Fibroblast of skin of right quadriceps (primary cell): ENCODE measurements around the gene CCDC183.
"Not testable (repeated sequence)": the region's sequence is repeated elsewhere in the genome, so short reads cannot be mapped to it uniquely, and the experiment has no call there.

ENCODE experiments used
- DNase-seq: peaks from one replicate; pipeline ENCODE4 v3.0.0-alpha.2; 2013

The CCDC183 gene

DNA sequence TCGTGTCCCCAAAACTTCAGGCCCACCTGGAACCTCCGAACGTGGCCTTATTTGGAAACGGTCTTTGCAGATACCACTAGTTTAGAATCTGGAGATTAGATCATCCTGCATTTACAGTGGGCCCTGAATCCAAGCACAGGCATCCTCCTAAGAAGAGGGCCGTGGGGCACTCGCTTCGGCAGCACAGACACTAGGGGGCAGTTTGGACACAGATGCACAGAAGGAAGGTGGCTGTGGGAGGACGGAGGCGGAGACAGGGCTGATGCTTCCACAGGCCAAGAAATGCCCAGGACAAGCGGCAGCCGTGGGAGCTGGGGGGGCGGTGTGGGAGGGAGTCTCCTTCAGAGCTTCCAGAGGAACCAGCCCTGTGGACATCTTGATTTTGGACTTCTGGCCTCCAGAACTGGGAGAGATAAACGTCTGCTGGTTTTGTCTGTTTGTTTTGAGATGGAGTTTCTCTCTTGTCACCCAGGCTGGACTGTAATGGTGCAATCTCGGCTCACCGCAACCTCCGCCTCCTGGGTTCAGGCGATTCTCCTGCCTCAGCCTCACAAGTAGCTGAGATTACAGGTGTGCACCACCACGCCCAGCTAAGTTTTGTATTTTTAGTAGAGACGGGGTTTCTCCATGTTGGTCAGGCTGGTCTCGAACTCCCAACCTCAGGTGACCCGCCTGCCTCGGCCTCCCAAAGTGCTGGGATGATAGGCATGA lies 35.1 kb upstream of the CCDC183 start:
- peak; percentile 43 for DNase-seq

- DNase-seq = no peak
Observed at GRCh38 chr9:136761545-136761981, 34.6 kb upstream of the CCDC183 start.

- DNase-seq = no peak
Observed at GRCh38 chr9:136762221-136762691, 33.9 kb upstream of the CCDC183 start.

- peak; percentile 17 for DNase-seq
Observed at GRCh38 chr9:136762915-136763648, 33.1 kb upstream of the CCDC183 start.

DNA sequence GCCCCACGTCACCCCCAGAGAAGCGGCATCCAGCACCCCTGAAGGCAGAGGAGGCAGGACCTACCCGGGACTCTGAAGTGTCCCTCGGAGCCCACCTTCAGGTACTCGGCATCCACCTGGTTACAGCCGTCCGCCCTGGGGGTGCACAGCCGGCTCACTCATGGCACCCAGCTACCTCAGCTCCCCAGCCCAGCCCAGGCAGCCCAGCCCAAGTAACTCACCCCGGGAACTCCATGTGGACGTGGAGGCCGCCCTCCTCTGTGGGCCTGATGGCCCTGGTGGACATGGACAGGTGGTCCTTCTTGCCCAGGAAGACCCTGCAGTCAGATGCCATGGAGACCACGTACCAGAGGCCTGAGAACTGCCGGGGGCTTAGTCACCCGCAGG lies 32.5 kb upstream of the CCDC183 start:
- no peak for DNase-seq

GRCh38 chr9:136764301-136764891 lies 31.7 kb upstream of the CCDC183 start, which contains the start of gene LCN15:
TSS of gene LCN15 (minus strand) at chr9:136764518. CDS start at chr9:136764488, 30 bp downstream.
- no peak for DNase-seq

GRCh38 chr9:136765041-136765440 lies 31.1 kb upstream of the CCDC183 start:
- no peak for DNase-seq

DNA sequence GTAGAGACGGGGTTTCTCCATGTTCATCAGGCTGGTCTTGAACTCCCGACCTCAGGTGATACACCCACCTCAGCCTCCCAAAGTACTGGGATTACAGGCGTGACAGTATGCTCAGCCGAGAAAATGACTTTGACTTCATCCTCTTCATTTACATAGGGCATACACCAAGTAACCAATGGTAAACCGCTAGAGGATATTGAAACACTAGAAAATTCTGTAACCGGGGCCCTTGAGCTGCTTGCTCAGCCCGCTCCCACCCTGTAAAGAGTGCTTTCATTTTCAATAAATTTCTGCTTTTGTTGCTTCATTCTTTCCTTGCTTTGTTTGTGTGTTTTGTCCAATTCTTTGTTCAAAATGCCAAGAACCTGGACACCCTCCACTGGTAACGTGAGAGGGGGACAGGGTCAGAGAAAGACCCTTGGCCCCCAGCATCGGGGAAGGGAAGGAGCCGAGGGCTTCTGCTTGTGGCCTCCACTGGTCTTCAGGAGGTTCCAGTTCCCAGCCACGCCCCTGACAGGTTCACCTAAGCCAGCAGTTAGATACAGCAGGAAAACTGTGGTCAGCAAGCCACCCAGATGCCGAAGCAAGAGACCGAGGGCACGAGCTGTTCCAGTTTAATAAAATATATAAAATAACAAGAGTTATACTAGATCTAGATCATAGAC lies 30.3 kb upstream of the CCDC183 start:
- not testable (repeated sequence) for DNase-seq

DNA sequence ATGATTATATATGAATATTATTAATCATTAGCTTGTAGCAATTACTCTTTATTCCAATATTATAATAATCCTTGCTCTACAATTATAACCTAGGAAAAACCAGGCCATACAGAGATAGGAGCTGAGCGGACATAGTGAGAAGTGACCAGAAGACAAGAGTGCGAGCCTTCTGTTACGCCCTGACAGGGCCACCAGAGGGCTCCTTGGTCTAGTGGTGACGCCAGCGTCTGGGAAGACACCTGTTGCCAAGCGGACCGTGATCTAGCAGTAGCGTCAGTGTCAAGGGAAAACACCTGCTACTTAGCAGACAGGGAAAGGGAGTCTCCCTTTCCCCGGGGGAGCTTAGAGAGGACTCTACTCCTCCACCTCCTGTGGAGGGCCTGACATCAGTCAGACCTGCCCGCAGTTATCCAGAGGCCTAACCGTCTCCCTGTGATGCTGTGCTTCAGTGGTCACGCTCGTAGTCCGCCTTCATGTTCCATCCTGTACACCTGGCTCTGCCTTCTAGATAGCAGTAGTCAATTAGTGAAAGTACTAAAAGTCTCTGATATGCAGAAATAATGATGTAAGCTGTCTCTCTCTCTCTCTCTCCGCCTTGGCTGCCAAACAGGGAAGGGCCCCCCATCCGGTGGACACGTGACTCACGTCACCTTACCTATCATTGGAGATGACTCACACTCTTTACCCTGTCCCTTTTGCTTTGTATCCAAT lies 29.6 kb upstream of the CCDC183 start:
- not testable (repeated sequence) for DNase-seq

- no peak for DNase-seq
Observed at GRCh38 chr9:136769710-136770191, 26.4 kb upstream of the CCDC183 start.

- DNase-seq = no peak
Observed at GRCh38 chr9:136771907-136772415, 24.2 kb upstream of the CCDC183 start.

- DNase-seq = no peak
Observed at GRCh38 chr9:136773386-136774044, 22.6 kb upstream of the CCDC183 start.

GRCh38 chr9:136774416-136775045 lies 21.6 kb upstream of the CCDC183 start:
- no peak for DNase-seq

GRCh38 chr9:136775191-136775590 lies 20.9 kb upstream of the CCDC183 start:
- no peak for DNase-seq

GRCh38 chr9:136776947-136777346 lies 19.2 kb upstream of the CCDC183 start:
- no peak for DNase-seq

DNA sequence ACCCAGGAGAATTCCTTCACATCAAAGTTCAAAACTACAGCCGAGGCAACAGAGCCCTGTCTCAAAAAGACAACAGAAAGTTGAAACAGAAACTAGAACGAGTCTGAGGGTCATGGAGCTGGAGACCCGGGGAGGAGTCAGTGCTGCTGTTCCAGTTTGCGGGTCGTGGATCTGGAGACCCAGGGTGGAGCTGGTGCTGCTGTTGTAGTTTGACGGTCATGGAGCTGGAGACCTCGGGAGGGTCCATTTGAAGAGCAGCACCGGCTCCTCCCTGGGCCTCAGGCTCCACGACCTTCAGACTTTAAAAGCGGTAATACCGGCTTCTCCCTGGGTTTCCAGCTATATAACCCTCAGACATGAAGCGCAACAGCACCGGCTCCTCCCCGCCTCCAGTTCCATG lies 18.8 kb upstream of the CCDC183 start:
- no peak for DNase-seq

- no peak for DNase-seq
Observed at GRCh38 chr9:136779808-136780207, 16.3 kb upstream of the CCDC183 start.

DNA sequence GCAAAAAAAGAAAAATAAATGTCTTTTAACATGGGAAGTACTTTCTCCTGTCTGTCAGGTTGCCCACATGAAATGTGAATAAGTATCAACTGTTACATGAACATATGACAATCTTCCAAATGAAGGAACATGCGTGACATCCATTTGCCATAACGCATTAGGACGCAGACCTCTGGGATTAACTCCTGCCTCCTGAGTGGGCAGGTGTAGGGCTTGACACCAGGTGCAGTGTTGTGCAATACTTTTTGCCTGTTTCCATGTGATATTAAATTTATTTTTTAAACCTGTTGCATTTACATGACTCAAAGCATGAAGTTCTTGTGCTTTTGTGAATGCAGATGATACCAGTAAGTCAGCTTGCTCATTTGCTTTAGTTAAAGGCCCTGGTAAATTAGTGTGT lies 13.7 kb upstream of the CCDC183 start:
- no peak for DNase-seq

DNA sequence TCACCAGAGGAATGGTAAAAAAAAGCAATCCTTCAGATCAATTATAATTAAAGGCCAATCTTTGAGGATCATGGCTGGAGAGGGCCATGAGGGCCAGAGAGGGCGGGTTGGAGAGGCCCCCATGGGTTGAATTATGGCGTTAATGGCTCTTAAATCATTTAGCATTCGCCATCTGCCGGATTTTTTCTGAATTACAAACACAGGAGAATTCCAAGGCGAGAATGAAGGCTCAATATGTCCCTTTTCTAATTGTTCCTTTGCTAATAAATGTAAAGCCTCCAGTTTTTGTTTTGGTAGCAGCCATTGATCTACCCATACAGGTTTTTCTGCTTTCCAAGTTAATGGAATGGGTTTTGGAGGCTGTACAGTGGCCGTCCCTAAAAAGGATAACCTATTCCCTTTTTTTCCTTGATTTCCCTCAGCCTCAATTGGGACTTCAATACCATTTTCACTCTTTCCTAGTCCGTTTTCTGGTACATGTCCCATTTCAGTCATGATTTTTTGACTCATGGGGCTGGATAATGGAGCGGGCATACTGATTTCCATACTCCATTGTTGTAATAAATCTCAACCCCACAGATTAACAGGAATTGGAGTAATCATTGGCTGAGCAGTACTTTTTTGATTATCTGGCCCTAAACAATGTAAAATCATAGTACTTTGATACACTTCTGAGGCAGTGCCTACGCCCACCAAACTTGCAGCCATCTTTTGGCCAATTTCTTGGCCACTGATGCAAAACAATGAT lies 11.7 kb upstream of the CCDC183 start:
- no peak for DNase-seq

- no peak for DNase-seq
Observed at GRCh38 chr9:136784997-136785361, 11.2 kb upstream of the CCDC183 start.
